ENCODE measurements around the gene RALGAPA2. TPM values are rescaled to one million over a fixed set of nuclear protein-coding genes. Genes with fewer than 3 reads are reported as not detected.

The RALGAPA2 gene
- total RNA-seq, 2 experiments from 2014 or later, result 20.2 to 26.4 TPM

- no peak overlapping the region for H3K4me3 Mint-ChIP-seq
- ChIA-PET CTCF (no interaction called here), POLR2A (interaction anchor here (0.6 kb wide), 2 partner anchors 10 to 12 kb away, joined by 3 to 4 read pairs; no protein-coding TSS in a partner anchor)
- H3K27ac Mint-ChIP-seq, result no peak overlapping the region
- peaks cover 55% of the 10 kb centered on the region for H3K36me3 Mint-ChIP-seq (ENCODE audit: low read depth)
- ATAC-seq (peak; percentile 74), DNase-seq (no peak)
- no peaks in the 10 kb centered on the region for H3K9me3 Mint-ChIP-seq (ENCODE audit: low read depth)
- H3K4me1 Mint-ChIP-seq, result peaks cover 24% of the 10 kb centered on the region
- intact Hi-C loops (cut with DNase I, micrococcal nuclease), result loop anchor here (1.0 to 2.0 kb wide), 2 partner anchors 13 to 52 kb away; no protein-coding TSS in a partner anchor
- H3K27me3 Mint-ChIP-seq, result no peaks in the 10 kb centered on the region
Measured at GRCh38 chr20:20503777-20504530, 208.5 kb downstream of the RALGAPA2 start.

- Mint-ChIP-seq H3K27me3 (no peaks in the 10 kb centered on the region), H3K36me3 (ENCODE audit: low read depth) (peaks cover 53% of the 10 kb centered on the region), H3K9me3 (ENCODE audit: low read depth) (no peaks in the 10 kb centered on the region), H3K4me3 (no peak overlapping the region), H3K27ac (no peak overlapping the region), H3K4me1 (peaks cover 51% of the 10 kb centered on the region)
- CTCF ChIA-PET, result interaction anchor here (0.7 to 1.0 kb wide), 2 partner anchors 68 to 91 kb away, joined by 3 read pairs; no protein-coding TSS in a partner anchor
- POLR2A ChIA-PET, result no interaction called here
- intact Hi-C loops (cut with DNase I, micrococcal nuclease), result no loop called here
- ATAC-seq (no peak), DNase-seq (no peak)
Measured at GRCh38 chr20:20501128-20501527, 211.3 kb downstream of the RALGAPA2 start.

GRCh38 chr20:20500312-20500711 is 212.1 kb downstream of the RALGAPA2 start:
- Mint-ChIP-seq H3K36me3 (ENCODE audit: low read depth) (peaks cover 53% of the 10 kb centered on the region), H3K4me3 (no peak overlapping the region), H3K27me3 (no peaks in the 10 kb centered on the region), H3K9me3 (ENCODE audit: low read depth) (no peaks in the 10 kb centered on the region), H3K4me1 (peaks cover 60% of the 10 kb centered on the region), H3K27ac (no peak overlapping the region)
- DNase-seq (no peak), ATAC-seq (no peak)
- CTCF ChIA-PET, result interaction anchor here (0.6 to 1.0 kb wide), 2 partner anchors 92 to 182 kb away, joined by 3 read pairs; no protein-coding TSS in a partner anchor
- intact Hi-C loops (cut with DNase I, micrococcal nuclease), result no loop called here
- POLR2A ChIA-PET, result no interaction called here

GRCh38 chr20:20499439-20499838 is 213.0 kb downstream of the RALGAPA2 start:
- Mint-ChIP-seq H3K36me3 (ENCODE audit: low read depth) (peaks cover 51% of the 10 kb centered on the region), H3K27me3 (no peaks in the 10 kb centered on the region), H3K9me3 (ENCODE audit: low read depth) (no peaks in the 10 kb centered on the region), H3K4me3 (no peak overlapping the region), H3K27ac (no peak overlapping the region), H3K4me1 (peaks cover 60% of the 10 kb centered on the region)
- DNase-seq (no peak), ATAC-seq (no peak)
- POLR2A ChIA-PET, result interaction anchor here (1.3 kb wide), 1 partner anchor 9 kb away, joined by 7 read pairs; no protein-coding TSS in a partner anchor
- CTCF ChIA-PET, result interaction anchor here (0.8 to 1.1 kb wide), 2 partner anchors 47 to 128 kb away, joined by 3 to 5 read pairs; no protein-coding TSS in a partner anchor
- intact Hi-C loops (cut with DNase I, micrococcal nuclease), result no loop called here

- intact Hi-C loops (cut with DNase I, micrococcal nuclease), result no loop called here
Measured at GRCh38 chr20:20498076-20498861, 214.2 kb downstream of the RALGAPA2 start.

GRCh38 chr20:20497242-20497978 is 215.0 kb downstream of the RALGAPA2 start:
- POLR2A ChIA-PET, result interaction anchor here (0.9 to 2.1 kb wide), 5 partner anchors 8 to 129 kb away, joined by 3 to 15 read pairs (median 3); partner anchors contain the start of gene INSM1
- DNase-seq, result peak; percentile 53
- no peak overlapping the region for H3K4me3 Mint-ChIP-seq
- peak overlapping the region; percentile 86 for H3K27ac Mint-ChIP-seq
- H3K9me3 Mint-ChIP-seq (ENCODE audit: low read depth), result no peaks in the 10 kb centered on the region
- H3K4me1 Mint-ChIP-seq, result peaks cover 65% of the 10 kb centered on the region
- intact Hi-C loops (cut with DNase I, micrococcal nuclease), result loop anchor here (1.0 to 2.0 kb wide), 5 partner anchors 9 to 129 kb away; partner anchors contain the start of gene INSM1 (in 1 of the 2)
- H3K36me3 Mint-ChIP-seq (ENCODE audit: low read depth), result peaks cover 45% of the 10 kb centered on the region
- peak; percentile 80 for ATAC-seq
- no peaks in the 10 kb centered on the region for H3K27me3 Mint-ChIP-seq
- CTCF ChIA-PET, result interaction anchor here (1.2 to 1.5 kb wide), 3 partner anchors 8 to 78 kb away, joined by 3 to 5 read pairs (median 4); no protein-coding TSS in a partner anchor

More at GRCh38 chr20:20498076-20498861, 214.2 kb downstream of the RALGAPA2 start:
- ChIA-PET POLR2A (interaction anchor here (0.9 to 2.1 kb wide), 5 partner anchors 8 to 130 kb away, joined by 3 to 15 read pairs (median 3); partner anchors contain the start of gene INSM1), CTCF (interaction anchor here (0.7 to 1.3 kb wide), 4 partner anchors 9 to 415 kb away, joined by 3 to 5 read pairs (median 4); no protein-coding TSS in a partner anchor)
- Mint-ChIP-seq H3K36me3 (ENCODE audit: low read depth) (peaks cover 50% of the 10 kb centered on the region), H3K4me3 (no peak overlapping the region), H3K27ac (peak overlapping the region; percentile 86), H3K4me1 (peaks cover 62% of the 10 kb centered on the region), H3K9me3 (ENCODE audit: low read depth) (no peaks in the 10 kb centered on the region), H3K27me3 (no peaks in the 10 kb centered on the region)
- ATAC-seq (no peak), DNase-seq (no peak)

- DNase-seq, result peak; percentile 33
- Mint-ChIP-seq H3K27me3 (no peaks in the 10 kb centered on the region), H3K4me1 (peaks cover 72% of the 10 kb centered on the region), H3K9me3 (ENCODE audit: low read depth) (no peaks in the 10 kb centered on the region), H3K4me3 (no peak overlapping the region), H3K27ac (peak overlapping the region; percentile 66), H3K36me3 (ENCODE audit: low read depth) (peaks cover 35% of the 10 kb centered on the region)
- CTCF ChIA-PET, result interaction anchor here (0.6 to 1.5 kb wide), 4 partner anchors 47 to 479 kb away, joined by 3 to 5 read pairs (median 4); no protein-coding TSS in a partner anchor
- peak; percentile 35 for ATAC-seq
- POLR2A ChIA-PET, result interaction anchor here (1.3 to 2.1 kb wide), 2 partner anchors 7 to 43 kb away, joined by 3 to 15 read pairs; no protein-coding TSS in a partner anchor
- intact Hi-C loops (cut with DNase I, micrococcal nuclease), result loop anchor here (1.0 to 2.0 kb wide), 5 partner anchors 8 to 127 kb away; partner anchors contain the start of gene INSM1 (in 1 of the 2)
Measured at GRCh38 chr20:20495729-20496503, 216.5 kb downstream of the RALGAPA2 start.

GRCh38 chr20:20493701-20494100 is 218.7 kb downstream of the RALGAPA2 start:
- Mint-ChIP-seq H3K36me3 (ENCODE audit: low read depth) (peaks cover 26% of the 10 kb centered on the region), H3K27ac (no peak overlapping the region), H3K9me3 (ENCODE audit: low read depth) (no peaks in the 10 kb centered on the region), H3K4me3 (no peak overlapping the region), H3K27me3 (no peaks in the 10 kb centered on the region), H3K4me1 (peaks cover 82% of the 10 kb centered on the region)
- ChIA-PET CTCF (interaction anchor here (0.7 to 1.2 kb wide), 3 partner anchors 36 to 83 kb away, joined by 3 read pairs; no protein-coding TSS in a partner anchor), POLR2A (interaction anchor here (0.7 kb wide), 2 partner anchors 10 to 80 kb away, joined by 3 to 4 read pairs; no protein-coding TSS in a partner anchor)
- intact Hi-C loops (cut with DNase I, micrococcal nuclease), result no loop called here
- ATAC-seq (no peak), DNase-seq (no peak)

GRCh38 chr20:20492521-20493332 is 219.7 kb downstream of the RALGAPA2 start:
- Mint-ChIP-seq H3K4me3 (no peak overlapping the region), H3K4me1 (peaks cover 81% of the 10 kb centered on the region), H3K9me3 (ENCODE audit: low read depth) (no peaks in the 10 kb centered on the region), H3K27me3 (no peaks in the 10 kb centered on the region), H3K36me3 (ENCODE audit: low read depth) (peaks cover 30% of the 10 kb centered on the region), H3K27ac (peak overlapping the region; percentile 99)
- POLR2A ChIA-PET, result interaction anchor here (1.5 kb wide), 1 partner anchor 80 kb away, joined by 7 read pairs; no protein-coding TSS in a partner anchor
- intact Hi-C loops (cut with DNase I, micrococcal nuclease), result no loop called here
- no peak for DNase-seq
- ATAC-seq, result no peak
- CTCF ChIA-PET, result interaction anchor here (0.6 to 1.0 kb wide), 2 partner anchors 14 to 85 kb away, joined by 4 to 10 read pairs; no protein-coding TSS in a partner anchor

Data from activated CD4-positive, alpha-beta T cell treated with anti-CD3 and anti-CD28 coated beads for 36 hours (primary cell).